RWPE1 (cell line): ENCODE measurements around the gene TRNAU1AP.
"Not testable (repeated sequence)": the region's sequence is repeated elsewhere in the genome, so short reads cannot be mapped to it uniquely, and the experiment has no call there.

Source experiments
- CTCF ChIA-PET: fragments of 350-600 bp; sonication (Branson Sonifier 250); formaldehyde crosslinking; extraction: SDS; loops from one replicate; lab custom pipeline; 2021; lab: Yijun Ruan, JAX
- POLR2A ChIA-PET: fragments of 400-600 bp; formaldehyde crosslinking; extraction: SDS; loops from one replicate; lab custom pipeline; 2020; ENCODE audit warnings: antibody characterized with exemption; ENCODE audit not compliant: low non-redundant PET; lab: Yijun Ruan, JAX
- DNase-seq: peaks from one replicate; pipeline ENCODE4 v3.0.0; 2012; ENCODE audit warnings: low spot score
- H3K27ac ChIP-seq: fragments of 450-650 bp; 2 replicates; pipeline ENCODE4 v1.5.1; 2017
- TF ChIP-seq, protein P1 (sequence below): fragments of 450-650 bp; conservative IDR thresholded peaks from 2 replicates; pipeline ENCODE4 v1.5.1; 2017; ENCODE audit warnings: low read depth, mild to moderate bottlenecking

The TRNAU1AP gene

DNA sequence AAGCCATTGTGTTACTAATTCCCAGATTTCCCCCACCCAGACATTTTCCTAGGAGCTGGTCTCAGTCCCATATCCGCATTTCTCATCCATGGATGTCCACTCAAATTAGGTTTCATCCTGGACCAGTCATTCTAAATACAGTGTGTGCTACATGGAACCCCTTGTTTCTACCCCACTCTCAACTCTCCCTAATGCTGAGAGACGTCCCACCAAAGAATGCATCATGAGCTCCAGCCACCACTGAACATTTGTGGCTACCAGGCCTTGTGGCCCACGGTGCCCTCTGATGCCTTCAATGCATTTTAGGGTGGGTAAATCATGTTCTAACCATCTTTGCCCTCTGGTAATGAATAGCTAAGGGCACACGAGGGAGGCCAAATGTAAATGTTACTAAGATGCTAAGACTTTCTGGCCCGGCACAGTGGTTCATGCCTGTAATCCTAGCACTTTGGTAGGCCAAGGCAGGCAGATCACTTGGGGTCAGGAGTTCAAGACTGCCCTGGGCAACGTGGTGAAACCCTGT is 25.9 kb downstream of the TRNAU1AP start:
- H3K27ac ChIP-seq = peak overlapping the region; percentile 66
- POLR2A ChIA-PET = interaction anchor here (0.6 kb wide), 1 partner anchor 63 kb away, joined by 5 read pairs; no protein-coding TSS in a partner anchor
- TF ChIP-seq, protein P1, sequence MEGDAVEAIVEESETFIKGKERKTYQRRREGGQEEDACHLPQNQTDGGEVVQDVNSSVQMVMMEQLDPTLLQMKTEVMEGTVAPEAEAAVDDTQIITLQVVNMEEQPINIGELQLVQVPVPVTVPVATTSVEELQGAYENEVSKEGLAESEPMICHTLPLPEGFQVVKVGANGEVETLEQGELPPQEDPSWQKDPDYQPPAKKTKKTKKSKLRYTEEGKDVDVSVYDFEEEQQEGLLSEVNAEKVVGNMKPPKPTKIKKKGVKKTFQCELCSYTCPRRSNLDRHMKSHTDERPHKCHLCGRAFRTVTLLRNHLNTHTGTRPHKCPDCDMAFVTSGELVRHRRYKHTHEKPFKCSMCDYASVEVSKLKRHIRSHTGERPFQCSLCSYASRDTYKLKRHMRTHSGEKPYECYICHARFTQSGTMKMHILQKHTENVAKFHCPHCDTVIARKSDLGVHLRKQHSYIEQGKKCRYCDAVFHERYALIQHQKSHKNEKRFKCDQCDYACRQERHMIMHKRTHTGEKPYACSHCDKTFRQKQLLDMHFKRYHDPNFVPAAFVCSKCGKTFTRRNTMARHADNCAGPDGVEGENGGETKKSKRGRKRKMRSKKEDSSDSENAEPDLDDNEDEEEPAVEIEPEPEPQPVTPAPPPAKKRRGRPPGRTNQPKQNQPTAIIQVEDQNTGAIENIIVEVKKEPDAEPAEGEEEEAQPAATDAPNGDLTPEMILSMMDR = no peak

DNA sequence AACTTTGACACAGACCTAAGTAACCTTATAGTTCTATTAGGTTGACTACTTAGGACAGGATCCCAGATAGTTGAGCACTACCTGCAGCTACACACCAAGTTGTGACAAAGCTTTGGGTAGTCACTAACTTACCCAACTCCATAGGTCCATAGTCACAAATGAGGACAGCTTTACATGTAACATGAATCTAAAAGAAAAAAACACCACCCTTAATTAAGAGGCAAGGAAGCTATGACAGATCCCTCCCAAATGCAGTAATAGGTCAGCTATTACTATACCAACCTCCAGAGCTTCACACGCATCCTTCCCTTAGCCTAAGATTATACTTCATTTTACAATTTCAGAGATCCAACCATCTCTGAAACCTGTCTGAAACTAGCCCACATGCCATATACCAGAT is 26.5 kb downstream of the TRNAU1AP start:
- CTCF ChIA-PET = no interaction called here
- POLR2A ChIA-PET = interaction anchor here (0.6 kb wide), 2 partner anchors 40 to 1673 kb away, joined by 3 to 5 read pairs; no protein-coding TSS in a partner anchor

More for the DNA sequence above, 25.9 kb downstream of the TRNAU1AP start:
- CTCF ChIA-PET = interaction anchor here (0.6 kb wide), 1 partner anchor 9 kb away, joined by 3 read pairs; no protein-coding TSS in a partner anchor
- DNase-seq = no peak

DNA sequence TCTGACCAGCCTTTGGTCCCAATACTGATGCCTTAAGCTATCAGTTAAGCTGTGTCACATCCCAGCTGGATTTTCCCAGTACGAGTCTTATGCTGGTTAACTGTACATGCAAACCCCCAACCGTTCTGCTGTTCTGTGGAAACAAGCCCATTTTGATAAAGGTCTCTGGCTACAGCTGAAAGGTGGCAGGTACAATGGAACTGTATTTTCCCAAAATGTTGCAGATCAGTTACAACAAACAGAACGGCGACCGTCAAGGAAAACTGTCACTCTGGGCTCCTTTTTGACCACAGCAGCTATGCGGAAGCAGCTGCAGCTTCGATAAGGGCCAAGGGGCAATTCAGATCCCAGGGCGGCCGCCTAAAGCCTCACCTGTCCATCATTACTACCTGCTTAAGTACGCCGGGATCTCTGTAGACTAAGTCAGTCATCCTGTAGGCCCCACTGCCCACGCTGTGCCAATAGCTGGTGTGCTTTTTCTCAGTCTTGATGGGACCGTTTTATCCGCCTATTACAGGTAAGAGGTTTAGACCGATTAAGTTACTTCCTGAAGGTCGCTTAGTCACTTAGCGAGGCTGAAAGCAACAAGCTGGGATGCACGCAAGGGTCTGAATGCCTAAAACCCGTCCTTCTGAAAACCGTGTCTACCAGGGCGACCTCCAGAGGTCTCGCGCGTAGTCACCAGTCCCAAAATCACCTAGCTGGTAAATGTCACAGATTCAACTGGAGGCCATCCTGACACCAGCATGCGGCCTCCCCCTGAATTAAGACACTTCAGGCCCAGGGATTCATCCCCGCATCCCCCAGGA is 28.0 kb downstream of the TRNAU1AP start:
- H3K27ac ChIP-seq = peak overlapping the region; percentile 88
- POLR2A ChIA-PET = interaction anchor here (0.6 to 2.1 kb wide), 8 partner anchors 8 to 172 kb away, joined by 3 to 13 read pairs (median 3); partner anchors contain the start of gene TRNAU1AP
- CTCF ChIA-PET = interaction anchor here (0.6 to 1.1 kb wide), 2 partner anchors 22 to 87 kb away, joined by 3 to 4 read pairs; no protein-coding TSS in a partner anchor
- peak; percentile 21 for DNase-seq
- TF ChIP-seq, protein P1 = no peak

More for the DNA sequence above, 26.5 kb downstream of the TRNAU1AP start:
- TF ChIP-seq, protein P1 = no peak
- H3K27ac ChIP-seq = peak overlapping the region; percentile 88
- DNase-seq = no peak

DNA sequence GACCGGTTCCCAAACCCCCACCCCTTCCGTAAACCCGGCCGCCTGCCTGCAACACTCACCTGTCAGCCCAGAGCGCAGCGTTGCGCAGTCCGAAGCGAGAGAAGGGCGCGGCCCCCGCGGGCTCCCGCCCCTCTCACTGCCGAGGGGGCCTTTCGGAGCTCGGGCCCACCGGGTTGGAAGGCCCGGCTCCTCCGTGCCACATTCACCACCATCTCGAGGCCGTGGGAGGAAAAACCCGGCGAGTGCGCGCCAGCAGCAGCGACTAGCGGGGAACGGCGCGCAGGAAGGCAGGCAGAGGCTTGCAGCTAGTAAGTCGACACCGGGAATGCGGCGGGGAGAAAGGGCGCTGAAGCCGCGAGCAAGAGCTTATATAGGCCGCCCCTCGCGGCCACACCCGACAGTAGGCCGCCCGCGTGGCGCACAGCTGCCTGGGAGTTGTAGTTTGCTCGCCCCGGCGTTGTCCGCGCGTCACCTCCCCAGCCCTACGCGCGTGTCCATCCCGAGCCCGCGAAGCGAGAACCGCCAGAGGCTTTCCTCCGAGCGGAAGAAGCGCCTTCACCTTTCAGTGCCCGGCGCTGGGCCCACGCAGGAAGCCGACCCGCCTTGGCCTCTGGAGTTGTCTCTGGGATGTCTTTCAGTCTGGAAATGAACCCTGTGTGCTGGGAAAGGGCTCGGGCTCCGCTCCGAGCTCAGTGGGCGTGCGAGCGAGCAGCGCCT is 28.8 kb downstream of the TRNAU1AP start:
- POLR2A ChIA-PET = interaction anchor here (0.6 to 2.1 kb wide), 8 partner anchors 9 to 137 kb away, joined by 3 to 13 read pairs (median 4); partner anchors contain the start of gene TRNAU1AP
- CTCF ChIA-PET = interaction anchor here (0.7 to 1.1 kb wide), 2 partner anchors 9 to 21 kb away, joined by 3 to 8 read pairs; no protein-coding TSS in a partner anchor
- TF ChIP-seq, protein P1 = no peak
- peak; percentile 94 for DNase-seq
- H3K27ac ChIP-seq = peak overlapping the region; percentile 88

DNA sequence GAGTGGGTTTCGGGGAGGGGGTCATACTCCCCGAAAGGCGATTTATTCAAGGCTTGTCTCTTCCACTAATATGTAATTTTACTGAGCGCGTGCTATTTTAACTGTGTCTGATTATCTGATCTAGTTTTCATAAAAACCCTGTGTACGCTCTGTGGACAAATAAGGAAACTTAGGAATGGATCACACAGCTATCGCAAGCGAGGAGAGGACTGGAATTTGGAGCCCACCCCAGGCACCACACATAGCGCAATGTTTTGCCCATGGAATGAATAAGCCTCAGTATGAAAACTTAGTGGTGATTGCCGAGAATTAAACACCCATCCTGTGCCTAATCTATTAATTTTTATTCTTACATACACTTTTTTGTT is 29.3 kb downstream of the TRNAU1AP start:
- DNase-seq = peak; percentile 25
- TF ChIP-seq, protein P1 = no peak
- ChIA-PET POLR2A (interaction anchor here (0.6 to 2.1 kb wide), 5 partner anchors 17 to 138 kb away, joined by 3 to 13 read pairs (median 7); partner anchors contain the start of gene TRNAU1AP), CTCF (interaction anchor here (0.7 to 1.1 kb wide), 2 partner anchors 9 to 20 kb away, joined by 3 to 8 read pairs; no protein-coding TSS in a partner anchor)
- peak overlapping the region; percentile 88 for H3K27ac ChIP-seq

DNA sequence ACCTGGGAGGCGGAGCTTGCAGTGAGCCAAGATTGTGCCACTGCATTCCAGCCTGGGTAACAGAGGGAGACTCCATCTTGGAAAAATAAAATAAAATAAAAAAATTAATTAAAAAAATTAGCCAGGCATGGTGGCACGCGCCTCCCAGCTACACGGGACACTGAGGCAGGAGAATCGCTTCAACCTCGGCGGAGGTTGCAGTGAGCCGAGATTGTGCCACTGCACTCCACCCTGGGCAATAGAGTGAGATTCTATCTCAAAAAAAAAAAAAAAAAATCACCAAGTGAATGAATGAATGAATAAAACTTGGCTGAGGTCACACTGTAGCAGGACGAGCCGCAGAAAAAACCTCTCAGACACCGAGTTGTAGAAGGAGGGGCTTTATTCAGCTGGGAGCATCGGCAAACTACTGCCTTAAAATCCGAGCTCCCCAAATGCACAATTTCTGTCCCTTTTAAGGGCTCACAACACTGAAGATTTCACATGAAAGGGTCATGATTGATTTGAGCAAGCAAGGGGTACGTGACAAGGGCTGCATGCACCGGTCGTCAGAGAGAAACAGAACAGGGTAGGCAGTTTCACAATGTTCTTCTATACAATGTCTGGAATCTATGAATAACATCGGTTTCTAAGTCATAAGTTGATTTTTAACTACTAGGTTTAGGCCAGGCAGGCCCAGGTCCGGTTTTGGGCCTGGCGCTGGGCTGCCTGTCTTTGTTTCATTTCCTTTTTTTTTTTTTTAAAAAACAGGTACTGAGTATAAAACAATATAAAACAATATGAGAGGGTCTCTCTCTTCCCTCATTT is 33.9 kb downstream of the TRNAU1AP start:
- CTCF ChIA-PET = interaction anchor here (0.6 to 0.7 kb wide), 2 partner anchors 29 to 32 kb away, joined by 3 to 6 read pairs; no protein-coding TSS in a partner anchor
- H3K27ac ChIP-seq, DNase-seq, POLR2A ChIA-PET: not testable (repeated sequence)
